HepG2 (cell line): ENCODE data around the gene DHX16. TPM values are rescaled to one million over a fixed set of nuclear protein-coding genes. Genes with fewer than 3 reads are reported as not detected.

Source experiments
- ETV6 ChIP-seq: sonication (generic); formaldehyde crosslinking; conservative IDR thresholded peaks from 2 replicates; pipeline ENCODE4 v1.4.0; 2020; ENCODE audit warnings: missing genetic modification reagents
- FOSL2 ChIP-seq: sonication (generic); formaldehyde crosslinking; IDR thresholded peaks from 2 replicates; pipeline ENCODE4 v1.4.0; 2020; ENCODE audit warnings: missing genetic modification reagents
- ONECUT2 ChIP-seq: sonication (generic); formaldehyde crosslinking; IDR thresholded peaks from 2 replicates; pipeline ENCODE4 v1.4.0; 2020; ENCODE audit warnings: missing genetic modification reagents
- PAF1 ChIP-seq: IDR thresholded peaks from 2 replicates; pipeline ENCODE4 v1.6.1; 2016; ENCODE audit warnings: missing genetic modification reagents, missing compliant biosample characterization
- PCBP1 ChIP-seq: fragments of 200-400 bp; formaldehyde crosslinking; IDR thresholded peaks from 2 replicates; pipeline ENCODE4 v1.6.1; 2017; ENCODE audit warnings: mild to moderate bottlenecking, low read depth, low read length, borderline replicate concordance
- SIX1 ChIP-seq: sonication (generic); formaldehyde crosslinking; IDR thresholded peaks from 2 replicates; pipeline ENCODE4 v1.4.0; 2020; ENCODE audit warnings: missing genetic modification reagents, borderline replicate concordance
- U2AF2 ChIP-seq: fragments of 200-400 bp; formaldehyde crosslinking; IDR thresholded peaks from 2 replicates; pipeline ENCODE4 v1.6.1; 2017; ENCODE audit warnings: low read depth, mild to moderate bottlenecking, low read length
- ZBTB10 ChIP-seq: sonication (generic); formaldehyde crosslinking; IDR thresholded peaks from 2 replicates; pipeline ENCODE4 v1.4.0; 2020; ENCODE audit warnings: missing genetic modification reagents, borderline replicate concordance
- ZBTB40 ChIP-seq, 2 experiments: fragments of 450-650 bp in 1 of 2; sonication (generic) in 1 of 2; formaldehyde crosslinking in 1 of 2; IDR thresholded peaks; 2 replicates each; pipeline versions ENCODE4 v1.6.1 to v1.8.0; 2016 to 2022; ENCODE audit warnings: antibody characterized with exemption in 1 of 2, mild to moderate bottlenecking in 1 of 2, missing genetic modification reagents in 1 of 2
- ZFP62 ChIP-seq: sonication (generic); formaldehyde crosslinking; IDR thresholded peaks from 2 replicates; pipeline ENCODE4 v1.4.0; 2020; ENCODE audit warnings: missing genetic modification reagents
- ZFP91 ChIP-seq: sonication (generic); formaldehyde crosslinking; IDR thresholded peaks from 2 replicates; pipeline ENCODE4 v1.9.0; 2022; ENCODE audit warnings: missing genetic modification reagents, mild to moderate bottlenecking, borderline replicate concordance
- ZNF329 ChIP-seq: sonication (generic); formaldehyde crosslinking; IDR thresholded peaks from 2 replicates; pipeline ENCODE4 v1.9.0; 2021; ENCODE audit warnings: low read depth, mild to moderate bottlenecking, missing genetic modification reagents
- ZNF788 ChIP-seq: sonication (generic); formaldehyde crosslinking; IDR thresholded peaks from 2 replicates; pipeline ENCODE4 v1.5.0; 2020; ENCODE audit warnings: mild to moderate bottlenecking, missing genetic modification reagents, borderline replicate concordance
- ZNF891 ChIP-seq: sonication (generic); formaldehyde crosslinking; IDR thresholded peaks from 2 replicates; pipeline ENCODE4 v1.5.0; 2020; ENCODE audit warnings: mild to moderate bottlenecking, missing genetic modification reagents
- polyA plus RNA-seq, 8 experiments: library from polyadenylated mRNA; depleted of rRNA in 3 of 8; stranded (reverse) in 7 of 8; unstranded in 1 of 8; fragments of >200 nt; fragmentation: Illumina TruSeq in 4 of 8; extraction: Trizol in 4 of 8; gene quantifications; 2 replicates each; pipeline versions ENCODE4 v1.2.1 to v1.2.3, GENCODE V29; 2011 to 2016; ENCODE audit warnings: low read depth in 4 of 8, missing spikeins in 1 of 8, mixed read lengths in 1 of 8; ENCODE audit not compliant: insufficient read depth in 1 of 8
- total RNA-seq, 5 experiments: library from RNA; depleted of rRNA; stranded (reverse); fragments of >200 nt; fragmentation: Illumina TruSeq; extraction: Trizol; gene quantifications; 2 replicates each; pipeline ENCODE4 v1.2.3, GENCODE V29; 2016; ENCODE audit warnings: low read depth in 1 of 5

The DHX16 gene
- total and polyA plus RNA-seq, 2 of the 13 experiments (the other 11 are each of a cell fraction or from before 2014, with no cell fraction given), result 57.0 to 58.5 TPM

- TF ChIP-seq ETV6 (CRISPR knock-in tag) (no peak), FOSL2 (CRISPR knock-in tag) (peak; percentile 76), U2AF2 (no peak), ONECUT2 (CRISPR knock-in tag) (peak; percentile 85), SIX1 (CRISPR knock-in tag) (peak; percentile 70; the same call in 1 of the 2 replicates), ZBTB10 (no peak), ZBTB40 (IDR thresholded peaks at IDR 0.05) (no peak), ZBTB40 (CRISPR knock-in tag; IDR thresholded peaks at IDR 0.05) (peak; percentile 60; the same call in 1 of the 2 replicates), ZFP91 (CRISPR knock-in tag) (peak; percentile 70), ZNF891 (CRISPR knock-in tag) (no peak), ZFP62 (no peak), PCBP1 (no peak), ZNF788 (CRISPR knock-in tag) (peak; percentile 71; the same call in 1 of the 2 replicates), ZNF329 (CRISPR knock-in tag) (peak; percentile 48; the same call in 1 of the 2 replicates), PAF1 (CRISPR knock-in tag) (no peak)
Observed at GRCh38 chr6:30654798-30655742, 17.7 kb downstream of the DHX16 start (continued).
